Right ventricle myocardium superior (tissue), 1 donor: Measurements from ENCODE around the gene RADIL. TPM values are rescaled to one million over a fixed set of nuclear protein-coding genes. Genes with fewer than 3 reads are reported as not detected.

Experiments used
- ATAC-seq: fragments of 200-7000 bp; cut with Tn5 transposase; one replicate; pipeline ENCODE4 v1.9.1; 2020; ENCODE audit warnings: mild to moderate bottlenecking; ENCODE audit not compliant: poor library complexity
- DNase-seq: peaks from one replicate; pipeline ENCODE4 v3.0.0-alpha.2; 2020
- intact Hi-C: fragments of 100-400 bp; cut with DNase I; formaldehyde crosslinking; loops from one replicate; pipeline ENCODE4 v1.11.2; 2022
- total RNA-seq: library from RNA; stranded (reverse); fragmentation: NEBNext Ultra II Directional; extraction: Animal tissue kit (Norgen Biotek cat#: 25700); gene quantifications from one replicate; pipeline ENCODE4 v1.2.1, GENCODE V29; 2021
- donor health status: DM: no; HTN: yes; CAD: no; lungs with severe emphysema.

Gene RADIL
- total RNA-seq, 1 donor from 2014 or later = 4.0 TPM

- ATAC-seq = no peak
- intact Hi-C loops = loop anchor here (10.0 kb wide), 1 partner anchor 95 kb away; the partner anchor contains the start of gene RADIL
- DNase-seq = no peak
Measured at GRCh38 chr7:4790078-4790465, 93.4 kb downstream of the RADIL start.

- DNase-seq (no peak), ATAC-seq (no peak)
- intact Hi-C loops = loop anchor here (10.0 kb wide), 1 partner anchor 95 kb away; the partner anchor contains the start of gene RADIL
Measured at GRCh38 chr7:4789194-4790077, 94.1 kb downstream of the RADIL start.

GRCh38 chr7:4788627-4789189 is 94.8 kb downstream of the RADIL start:
- intact Hi-C loops = no loop called here
- DNase-seq (no peak), ATAC-seq (no peak)

GRCh38 chr7:4787947-4788626 is 95.4 kb downstream of the RADIL start:
- intact Hi-C loops = no loop called here
- DNase-seq = no peak
- no peak for ATAC-seq

GRCh38 chr7:4787541-4787940 is 96.0 kb downstream of the RADIL start:
- ATAC-seq (no peak), DNase-seq (no peak)
- intact Hi-C loops = no loop called here

DNA sequence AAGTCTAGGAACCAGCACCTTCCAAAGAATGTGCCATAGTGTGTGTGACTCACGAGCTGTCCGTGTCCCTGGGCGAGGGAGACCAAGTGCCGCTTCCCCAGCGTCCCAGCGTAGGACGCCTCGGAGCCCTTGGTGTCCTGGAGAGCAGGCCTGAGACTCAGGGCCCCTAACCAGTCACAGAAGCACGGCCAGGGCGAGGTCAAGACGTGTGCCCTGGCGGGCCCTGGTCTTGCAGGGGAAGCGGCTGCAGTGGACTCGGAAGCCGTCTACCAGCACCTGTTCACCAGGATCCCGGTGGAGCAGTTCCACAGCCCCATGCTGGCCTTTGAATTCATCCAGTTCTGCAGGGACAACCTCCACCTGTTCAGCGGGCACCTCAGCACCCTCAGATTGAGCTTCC is 97.5 kb downstream of the RADIL start:
- intact Hi-C loops = no loop called here
- no peak for DNase-seq
- ATAC-seq = no peak

- intact Hi-C loops = no loop called here
- no peak for ATAC-seq
- DNase-seq = no peak
Measured at GRCh38 chr7:4785371-4785770, 98.1 kb downstream of the RADIL start.

DNA sequence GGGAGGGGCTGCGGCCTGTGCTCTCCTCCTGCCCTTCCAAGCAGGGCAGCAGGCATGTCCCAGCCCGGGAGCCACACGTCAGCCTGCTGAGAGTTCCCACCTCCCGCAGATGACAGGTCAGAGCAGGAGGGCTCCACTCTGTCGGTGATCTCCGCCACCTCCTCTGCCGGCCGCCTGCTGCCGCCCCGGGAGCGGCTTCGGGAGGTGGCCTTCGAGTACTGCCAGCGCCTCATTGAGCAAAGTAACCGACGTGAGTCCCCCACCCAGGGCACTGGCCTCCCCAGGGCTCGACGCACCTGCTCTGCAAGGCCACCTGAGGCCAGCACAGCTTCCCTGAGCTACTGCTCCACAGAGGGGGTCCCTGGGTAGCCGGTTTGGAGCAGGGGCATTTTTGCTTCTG is 98.7 kb downstream of the RADIL start:
- intact Hi-C loops = no loop called here
- DNase-seq (peak; percentile 66), ATAC-seq (peak; percentile 83)

DNA sequence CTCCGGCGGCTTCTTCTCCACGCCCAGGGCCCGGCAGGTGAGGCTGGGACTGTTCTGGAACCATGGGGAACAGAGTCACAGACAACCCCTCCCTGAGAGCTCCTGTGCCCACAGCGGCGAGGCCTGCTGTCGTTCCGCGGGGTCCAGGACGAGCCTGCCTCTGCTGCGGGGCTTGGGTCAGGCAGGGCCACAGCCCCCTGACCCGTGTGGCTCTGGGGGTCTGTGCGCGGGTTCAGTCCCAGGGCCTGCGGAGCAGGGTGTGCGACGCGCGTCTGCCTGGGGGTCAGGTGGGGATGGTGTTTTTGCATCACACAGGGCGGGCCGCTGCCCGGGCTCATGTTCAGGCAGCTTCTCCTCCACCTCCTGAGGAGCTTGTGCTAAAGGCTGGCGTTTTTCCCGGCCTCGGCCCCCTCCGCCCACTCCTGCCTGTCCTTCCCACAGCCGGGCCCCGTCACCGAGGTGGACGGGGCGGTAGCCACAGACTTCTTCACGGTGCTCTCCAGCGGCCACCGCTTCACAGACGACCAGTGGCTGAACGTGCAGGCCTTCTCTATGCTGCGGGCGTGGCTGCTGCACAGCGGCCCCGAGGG is 99.7 kb downstream of the RADIL start:
- intact Hi-C loops = no loop called here
- DNase-seq (no peak), ATAC-seq (no peak)

DNA sequence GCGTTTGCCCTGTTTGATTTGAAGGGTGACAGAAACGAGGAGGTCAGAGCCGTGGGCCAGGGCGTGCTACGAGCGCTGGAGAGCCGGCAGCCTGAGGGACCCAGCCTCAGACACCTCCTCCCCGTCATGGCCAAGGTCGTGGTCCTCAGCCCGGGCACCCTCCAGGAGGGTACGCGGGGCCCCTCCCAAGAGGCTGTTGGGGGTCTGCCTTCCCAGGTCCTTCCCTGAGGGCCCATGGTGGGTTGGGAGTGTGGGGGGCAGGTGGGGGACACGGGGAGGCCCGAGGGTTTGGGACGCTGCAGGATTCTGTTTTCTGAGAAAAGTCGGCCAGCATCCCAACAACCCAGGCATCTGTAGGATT is 100.2 kb downstream of the RADIL start:
- intact Hi-C loops = no loop called here
- no peak for DNase-seq
- ATAC-seq = no peak

DNA sequence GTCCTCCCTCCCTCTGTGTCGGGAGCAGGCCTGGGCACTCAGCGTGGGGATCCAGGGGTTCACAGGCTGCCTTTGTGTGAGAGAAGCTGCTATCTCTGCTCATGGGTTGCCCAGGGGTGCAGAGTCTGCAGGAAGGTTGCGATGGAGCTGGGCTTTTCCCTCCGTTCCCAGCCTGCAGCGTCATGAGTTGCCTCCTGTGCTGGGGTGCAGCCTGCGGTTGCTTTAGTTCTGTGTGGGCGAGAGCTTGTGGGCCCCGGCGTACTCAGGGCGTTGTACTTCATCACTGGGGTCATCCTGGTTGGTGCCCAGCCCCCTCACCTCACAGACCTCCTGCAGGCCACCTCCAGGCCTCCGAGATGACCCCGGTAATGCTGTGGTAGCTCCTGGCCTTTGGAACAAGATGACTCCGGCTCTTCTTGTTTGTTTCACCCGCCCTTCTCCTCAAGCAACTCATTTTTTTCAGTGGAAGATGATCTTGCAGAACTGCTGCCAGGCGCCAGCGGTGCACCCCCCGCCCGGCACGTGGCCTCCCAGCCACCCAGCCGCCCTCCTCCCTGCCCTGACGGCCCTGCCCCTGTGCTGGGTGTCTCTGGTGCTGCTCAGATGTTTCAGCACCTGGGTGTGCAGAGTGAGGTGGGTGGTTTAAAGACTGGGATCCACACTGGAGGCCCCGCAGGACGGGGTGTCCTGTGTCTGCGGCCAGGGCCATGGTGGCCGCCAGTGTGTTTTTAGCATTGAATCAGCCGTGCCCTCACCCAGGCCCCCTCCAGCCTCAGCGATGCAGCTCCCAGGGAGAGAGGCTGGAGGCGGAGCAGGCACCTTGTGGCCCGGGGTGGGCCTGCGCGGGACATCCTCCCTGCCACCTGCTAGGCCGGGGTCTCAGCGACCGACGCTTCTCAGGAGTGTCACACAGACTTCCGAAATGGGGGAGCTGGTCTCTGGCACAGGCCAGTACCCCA is 100.9 kb downstream of the RADIL start:
- DNase-seq (no peak), ATAC-seq (no peak)
- intact Hi-C loops = no loop called here

GRCh38 chr7:4781366-4782069 is 102.0 kb downstream of the RADIL start:
- no peak for DNase-seq
- intact Hi-C loops = no loop called here

DNA sequence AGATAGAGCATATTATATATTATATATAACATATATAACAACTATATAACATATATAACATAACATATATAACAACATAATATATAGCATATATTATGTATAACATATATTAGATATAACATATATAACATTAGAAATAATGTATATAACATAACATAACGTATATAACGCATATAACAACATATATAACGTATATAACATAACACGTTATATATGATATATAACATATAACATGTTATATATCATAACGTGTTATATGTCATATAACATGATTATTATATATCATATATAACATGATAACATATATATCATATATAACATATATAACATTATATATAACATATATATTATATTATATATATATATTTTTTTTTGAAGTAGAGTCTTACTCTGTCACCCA is 104.4 kb downstream of the RADIL start:
- intact Hi-C loops = no loop called here
- DNase-seq (no peak), ATAC-seq (no peak)

More at GRCh38 chr7:4781366-4782069, 102.0 kb downstream of the RADIL start:
- ATAC-seq = no peak

DNA sequence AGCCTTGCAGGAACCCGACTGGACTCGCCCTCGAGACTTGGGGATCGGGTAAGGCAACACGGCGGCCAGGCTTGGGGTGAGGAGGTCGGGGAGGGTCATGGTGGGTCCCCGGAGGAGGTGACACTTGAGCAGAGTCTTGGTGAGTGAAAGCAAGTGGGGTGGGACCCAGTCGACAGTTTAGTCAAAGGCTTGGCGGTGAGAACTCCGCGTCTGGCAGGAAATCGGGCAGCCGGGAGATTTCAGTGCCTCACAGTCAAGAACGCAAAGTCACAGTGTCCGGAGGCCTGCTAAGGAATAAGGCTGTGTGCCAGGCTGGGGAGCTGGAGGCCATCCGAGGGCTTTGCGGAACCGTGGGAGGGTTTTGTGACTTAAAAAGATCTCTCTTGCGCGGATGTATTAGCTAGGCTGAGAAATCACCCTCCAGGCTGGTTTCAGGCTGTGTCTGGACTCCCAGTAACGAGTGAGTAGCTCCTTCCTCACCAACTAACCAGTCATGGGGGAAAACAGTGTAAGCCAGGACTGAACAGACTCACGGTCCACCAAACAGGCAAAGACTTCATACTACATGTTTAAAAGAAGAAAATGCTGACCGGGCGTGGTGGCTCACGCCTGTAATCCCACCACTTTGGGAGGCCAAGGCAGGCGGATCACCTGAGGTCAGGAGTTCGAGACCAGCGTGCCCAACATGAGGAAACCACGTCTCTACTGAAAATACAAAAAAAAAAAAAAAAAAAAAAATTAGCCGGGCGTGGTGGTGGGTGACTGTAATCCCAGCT is 107.5 kb downstream of the RADIL start:
- ATAC-seq = peak; percentile 37
- peak; percentile 64 for DNase-seq
- intact Hi-C loops = no loop called here

DNA sequence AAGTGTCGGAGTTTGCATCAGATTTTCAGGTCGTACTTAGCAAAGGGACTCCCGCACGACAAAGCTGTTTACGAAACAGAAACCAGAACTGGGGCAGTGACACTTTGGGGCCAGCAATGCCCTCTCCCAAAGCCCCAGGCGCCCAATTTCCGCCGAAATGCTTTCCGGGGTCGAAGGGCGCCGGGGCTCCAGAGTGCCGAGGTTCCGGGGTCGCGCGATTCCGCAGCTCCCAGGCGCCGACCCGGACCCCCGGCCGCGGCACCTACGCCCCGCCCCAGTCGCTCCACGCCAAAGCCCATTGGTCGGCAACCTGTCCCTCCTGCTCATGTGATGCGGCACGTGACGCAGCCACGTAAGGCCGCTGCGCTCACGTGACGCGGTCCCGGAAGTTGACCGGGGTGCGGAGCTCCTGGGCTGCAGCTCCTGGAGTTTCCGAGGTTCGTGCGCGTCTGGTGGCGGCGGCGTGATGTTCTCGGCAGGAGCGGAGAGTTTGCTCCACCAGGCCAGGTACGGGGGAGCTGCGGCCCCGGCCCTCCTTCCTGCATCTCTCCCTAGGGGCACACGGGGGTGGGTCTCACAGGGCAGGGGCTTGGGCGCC is 108.2 kb downstream of the RADIL start, which contains the start of gene AP5Z1:
TSS of gene AP5Z1 (plus strand) at position 374 of the 598 bp plus-strand sequence. CDS start at position 467, 93 bp downstream.
- intact Hi-C loops = no loop called here
- DNase-seq (peak; percentile 98), ATAC-seq (peak; percentile 98)

- intact Hi-C loops = no loop called here
- peak; percentile 40 for ATAC-seq
- DNase-seq = peak; percentile 61
Measured at GRCh38 chr7:4774658-4775249, 108.8 kb downstream of the RADIL start.
